ENCODE results near the gene ZBTB7C.

DNA sequence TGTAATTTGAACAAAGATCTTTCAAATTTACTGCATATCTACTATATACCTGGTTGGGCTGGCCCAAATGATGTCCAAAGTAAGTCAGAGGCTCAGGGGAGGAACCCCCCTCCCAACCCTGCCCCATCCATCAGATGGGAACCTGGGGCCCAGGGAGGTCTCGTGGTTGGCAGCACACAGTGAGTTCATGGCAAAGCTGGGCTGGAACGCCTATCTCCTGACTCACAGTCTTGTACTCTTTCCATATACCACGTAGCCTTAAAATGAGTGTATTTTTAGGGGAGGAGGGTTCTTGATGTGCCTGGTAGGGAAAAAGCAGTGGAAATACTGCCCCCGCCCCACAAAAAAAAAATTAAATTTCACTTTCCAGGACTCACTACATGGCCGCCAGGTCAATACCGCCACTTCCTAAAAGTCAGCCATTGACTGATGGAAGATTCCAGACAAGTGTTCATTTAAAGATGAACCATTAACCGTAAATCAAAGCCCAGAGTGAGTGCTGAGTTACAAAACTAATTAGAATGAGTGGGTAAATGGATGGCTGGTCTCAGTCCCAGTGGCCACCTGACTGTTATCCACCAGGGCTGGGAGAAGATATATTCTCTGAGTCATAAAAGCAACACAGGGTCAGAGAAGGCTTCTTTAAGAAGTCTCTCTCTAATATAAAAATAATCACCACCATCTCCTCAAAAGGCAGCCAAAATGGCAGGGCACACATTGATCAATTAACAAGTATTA lies 80.5 kb downstream of the ZBTB7C start:
- TF ChIP-seq, protein P1, sequence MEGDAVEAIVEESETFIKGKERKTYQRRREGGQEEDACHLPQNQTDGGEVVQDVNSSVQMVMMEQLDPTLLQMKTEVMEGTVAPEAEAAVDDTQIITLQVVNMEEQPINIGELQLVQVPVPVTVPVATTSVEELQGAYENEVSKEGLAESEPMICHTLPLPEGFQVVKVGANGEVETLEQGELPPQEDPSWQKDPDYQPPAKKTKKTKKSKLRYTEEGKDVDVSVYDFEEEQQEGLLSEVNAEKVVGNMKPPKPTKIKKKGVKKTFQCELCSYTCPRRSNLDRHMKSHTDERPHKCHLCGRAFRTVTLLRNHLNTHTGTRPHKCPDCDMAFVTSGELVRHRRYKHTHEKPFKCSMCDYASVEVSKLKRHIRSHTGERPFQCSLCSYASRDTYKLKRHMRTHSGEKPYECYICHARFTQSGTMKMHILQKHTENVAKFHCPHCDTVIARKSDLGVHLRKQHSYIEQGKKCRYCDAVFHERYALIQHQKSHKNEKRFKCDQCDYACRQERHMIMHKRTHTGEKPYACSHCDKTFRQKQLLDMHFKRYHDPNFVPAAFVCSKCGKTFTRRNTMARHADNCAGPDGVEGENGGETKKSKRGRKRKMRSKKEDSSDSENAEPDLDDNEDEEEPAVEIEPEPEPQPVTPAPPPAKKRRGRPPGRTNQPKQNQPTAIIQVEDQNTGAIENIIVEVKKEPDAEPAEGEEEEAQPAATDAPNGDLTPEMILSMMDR (IDR thresholded peaks at IDR 0.05), result no peak
- TF ChIP-seq POLR2AphosphoS5 (IDR thresholded peaks at IDR 0.05), result no peak
- no peak for TF ChIP-seq EP300 (IDR thresholded peaks at IDR 0.05)
- TF ChIP-seq POLR2A (IDR thresholded peaks at IDR 0.05), result no peak
